ENCODE data around the gene IGF1R. TPM values are rescaled to one million over a fixed set of nuclear protein-coding genes. Genes with fewer than 3 reads are reported as not detected.

Gene IGF1R
- total RNA-seq, 4 donors from 2014 or later: 39.3 to 97.4 (median 44.7) TPM

DNA sequence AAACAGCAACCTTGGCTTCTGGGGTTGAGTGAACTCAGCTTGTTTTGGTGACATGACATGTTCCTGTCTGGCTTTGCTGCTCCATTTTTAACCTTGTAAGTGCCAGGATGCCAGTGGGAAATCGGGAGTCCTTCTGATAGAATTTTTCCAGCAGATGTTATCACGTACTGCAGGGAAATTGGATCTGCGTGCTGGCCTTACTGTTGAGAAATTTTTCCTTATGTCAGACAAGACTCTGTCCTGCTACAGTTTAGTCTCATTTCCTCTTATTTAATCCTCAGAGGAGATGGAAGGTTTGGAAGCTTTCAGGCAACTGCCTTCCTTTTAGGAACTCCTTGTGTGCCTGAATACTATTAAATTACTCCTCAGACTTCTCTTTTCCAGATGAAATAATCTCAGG lies 278.7 kb downstream of the IGF1R start:
- no peak for DNase-seq (ENCODE audit: low spot score)
- ATAC-seq (ENCODE audit: low FRiP score): no peak
- TF ChIP-seq, protein P1, sequence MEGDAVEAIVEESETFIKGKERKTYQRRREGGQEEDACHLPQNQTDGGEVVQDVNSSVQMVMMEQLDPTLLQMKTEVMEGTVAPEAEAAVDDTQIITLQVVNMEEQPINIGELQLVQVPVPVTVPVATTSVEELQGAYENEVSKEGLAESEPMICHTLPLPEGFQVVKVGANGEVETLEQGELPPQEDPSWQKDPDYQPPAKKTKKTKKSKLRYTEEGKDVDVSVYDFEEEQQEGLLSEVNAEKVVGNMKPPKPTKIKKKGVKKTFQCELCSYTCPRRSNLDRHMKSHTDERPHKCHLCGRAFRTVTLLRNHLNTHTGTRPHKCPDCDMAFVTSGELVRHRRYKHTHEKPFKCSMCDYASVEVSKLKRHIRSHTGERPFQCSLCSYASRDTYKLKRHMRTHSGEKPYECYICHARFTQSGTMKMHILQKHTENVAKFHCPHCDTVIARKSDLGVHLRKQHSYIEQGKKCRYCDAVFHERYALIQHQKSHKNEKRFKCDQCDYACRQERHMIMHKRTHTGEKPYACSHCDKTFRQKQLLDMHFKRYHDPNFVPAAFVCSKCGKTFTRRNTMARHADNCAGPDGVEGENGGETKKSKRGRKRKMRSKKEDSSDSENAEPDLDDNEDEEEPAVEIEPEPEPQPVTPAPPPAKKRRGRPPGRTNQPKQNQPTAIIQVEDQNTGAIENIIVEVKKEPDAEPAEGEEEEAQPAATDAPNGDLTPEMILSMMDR (IDR thresholded peaks at IDR 0.05): no peak

GRCh38 chr15:98927996-98928395 lies 279.7 kb downstream of the IGF1R start:
- DNase-seq (ENCODE audit: low spot score): no peak
- TF ChIP-seq, protein P1 (IDR thresholded peaks at IDR 0.05): no peak
- no peak for ATAC-seq (ENCODE audit: low FRiP score)

- TF ChIP-seq, protein P1 (IDR thresholded peaks at IDR 0.05): no peak
- ATAC-seq (ENCODE audit: low FRiP score): no peak
- DNase-seq (ENCODE audit: low spot score): no peak
Observed at GRCh38 chr15:98930576-98930975, 282.2 kb downstream of the IGF1R start.

GRCh38 chr15:98931004-98931403 lies 282.7 kb downstream of the IGF1R start:
- ATAC-seq (ENCODE audit: low FRiP score): no peak

DNA sequence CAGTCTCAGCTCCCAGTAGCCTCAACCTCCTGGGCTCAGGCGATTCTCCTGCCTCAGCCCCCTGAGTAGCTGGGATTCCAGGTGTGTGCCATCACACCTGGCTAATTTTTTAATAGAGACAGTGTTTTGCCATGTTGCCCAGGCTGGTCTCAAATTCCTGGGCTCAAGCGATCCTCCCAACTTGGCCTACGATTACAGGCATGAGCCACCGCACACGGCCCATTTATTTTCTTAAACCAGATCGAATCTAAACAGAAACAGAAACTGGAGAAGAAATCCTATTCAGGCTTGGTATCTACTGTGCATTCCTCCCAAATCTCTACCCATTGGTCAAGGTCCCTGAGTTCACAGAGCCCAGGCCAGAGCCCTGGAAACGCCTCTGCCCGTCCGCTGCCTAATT lies 285.1 kb downstream of the IGF1R start:
- TF ChIP-seq, protein P1 (IDR thresholded peaks at IDR 0.05): no peak

More at GRCh38 chr15:98931004-98931403, 282.7 kb downstream of the IGF1R start:
- DNase-seq (ENCODE audit: low spot score): no peak
- TF ChIP-seq, protein P1 (IDR thresholded peaks at IDR 0.05): no peak

DNA sequence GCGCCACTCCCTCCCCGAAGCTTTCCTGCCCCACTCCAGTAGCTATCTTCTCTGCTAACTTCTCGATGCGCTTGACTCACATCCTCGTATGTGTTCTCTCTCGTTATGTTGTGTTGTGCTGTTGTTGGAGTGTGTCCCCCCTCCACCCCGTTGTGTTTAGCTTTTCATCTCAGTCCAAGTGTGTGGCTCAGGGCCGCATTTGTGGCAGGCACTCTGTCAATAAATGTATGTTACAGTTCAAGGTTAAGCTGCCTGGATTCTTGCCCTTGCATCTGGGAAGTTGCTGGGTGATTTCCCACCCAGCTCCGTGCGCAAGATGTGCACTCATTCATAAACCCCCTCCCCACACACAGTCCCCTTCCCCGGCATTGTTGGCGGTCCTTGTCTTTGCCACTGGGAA lies 287.4 kb downstream of the IGF1R start:
- DNase-seq (ENCODE audit: low spot score) (no peak), ATAC-seq (ENCODE audit: low FRiP score) (no peak)
- TF ChIP-seq, protein P1 (IDR thresholded peaks at IDR 0.05): no peak

More for the DNA sequence above, 285.1 kb downstream of the IGF1R start:
- ATAC-seq (ENCODE audit: low FRiP score) (no peak), DNase-seq (ENCODE audit: low spot score) (no peak)

- TF ChIP-seq, protein P1 (IDR thresholded peaks at IDR 0.05): no peak
- DNase-seq (ENCODE audit: low spot score): no peak
- no peak for ATAC-seq (ENCODE audit: low FRiP score)
Observed at GRCh38 chr15:98937413-98938104, 289.2 kb downstream of the IGF1R start.

Data from omental fat pad (tissue), 4 donors.